ENCODE data around the gene TRMT61B. TPM values are rescaled to one million over a fixed set of nuclear protein-coding genes. Genes with fewer than 3 reads are reported as not detected.

The TRMT61B gene
- total and polyA plus RNA-seq, 2 donors from 2014 or later, result 14.4 to 18.4 TPM

DNA sequence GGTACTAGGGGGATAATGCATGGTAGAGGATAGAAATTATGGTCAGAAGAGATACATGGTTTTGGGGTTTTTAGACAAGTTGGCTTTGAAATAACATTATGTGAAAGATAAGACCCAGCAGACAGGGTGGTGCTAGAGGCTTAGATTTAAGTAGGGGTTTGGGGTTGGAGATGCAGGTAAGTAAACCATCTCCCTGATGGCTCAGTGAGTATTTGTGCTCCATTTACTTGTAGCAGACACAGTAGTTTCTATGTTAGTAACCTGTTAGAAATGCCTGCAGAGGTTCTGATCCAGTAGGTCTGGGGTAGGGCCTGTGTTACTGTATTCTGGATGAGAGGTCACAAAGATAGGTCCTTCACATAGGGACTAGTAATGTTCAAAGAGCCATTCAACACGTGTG, 38.1 kb upstream of the TRMT61B start:
- no peak overlapping the region for H3K4me3 ChIP-seq (ENCODE audit: low read length in 3 of 3)
- no peaks in the 10 kb centered on the region for H3K27me3 ChIP-seq (ENCODE audit: control insufficient read depth, insufficient read depth, low read length)
- TF ChIP-seq, protein P1, sequence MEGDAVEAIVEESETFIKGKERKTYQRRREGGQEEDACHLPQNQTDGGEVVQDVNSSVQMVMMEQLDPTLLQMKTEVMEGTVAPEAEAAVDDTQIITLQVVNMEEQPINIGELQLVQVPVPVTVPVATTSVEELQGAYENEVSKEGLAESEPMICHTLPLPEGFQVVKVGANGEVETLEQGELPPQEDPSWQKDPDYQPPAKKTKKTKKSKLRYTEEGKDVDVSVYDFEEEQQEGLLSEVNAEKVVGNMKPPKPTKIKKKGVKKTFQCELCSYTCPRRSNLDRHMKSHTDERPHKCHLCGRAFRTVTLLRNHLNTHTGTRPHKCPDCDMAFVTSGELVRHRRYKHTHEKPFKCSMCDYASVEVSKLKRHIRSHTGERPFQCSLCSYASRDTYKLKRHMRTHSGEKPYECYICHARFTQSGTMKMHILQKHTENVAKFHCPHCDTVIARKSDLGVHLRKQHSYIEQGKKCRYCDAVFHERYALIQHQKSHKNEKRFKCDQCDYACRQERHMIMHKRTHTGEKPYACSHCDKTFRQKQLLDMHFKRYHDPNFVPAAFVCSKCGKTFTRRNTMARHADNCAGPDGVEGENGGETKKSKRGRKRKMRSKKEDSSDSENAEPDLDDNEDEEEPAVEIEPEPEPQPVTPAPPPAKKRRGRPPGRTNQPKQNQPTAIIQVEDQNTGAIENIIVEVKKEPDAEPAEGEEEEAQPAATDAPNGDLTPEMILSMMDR (IDR thresholded peaks at IDR 0.05; ENCODE audit: borderline replicate concordance, extremely low read depth, insufficient read depth), result no peak
- H3K9ac ChIP-seq (ENCODE audit: low read length in 3 of 3), result no peak overlapping the region
- no peaks in the 10 kb centered on the region for H3K9me3 ChIP-seq (ENCODE audit: control insufficient read depth in 2 of 3, insufficient read depth in 1 of 3, low read length in 3 of 3)
- no peaks in the 10 kb centered on the region for H3K4me1 ChIP-seq (ENCODE audit: control insufficient read depth in 2 of 3, insufficient read depth in 2 of 3, low read depth in 1 of 3, low read length in 3 of 3)
- DNase-seq, result no peak
- no peak for FAIRE-seq
- no peak overlapping the region for H3K27ac ChIP-seq (ENCODE audit: low read depth in 2 of 2, low read length in 2 of 2)
- intact Hi-C loops (cut with DNase I), result no loop called here
- H3K36me3 ChIP-seq (ENCODE audit: control insufficient read depth in 2 of 3, insufficient read depth in 3 of 3, low read length in 3 of 3), result peaks cover 5 to 41% (median 11%) of the 10 kb centered on the region in 3 donors

DNA sequence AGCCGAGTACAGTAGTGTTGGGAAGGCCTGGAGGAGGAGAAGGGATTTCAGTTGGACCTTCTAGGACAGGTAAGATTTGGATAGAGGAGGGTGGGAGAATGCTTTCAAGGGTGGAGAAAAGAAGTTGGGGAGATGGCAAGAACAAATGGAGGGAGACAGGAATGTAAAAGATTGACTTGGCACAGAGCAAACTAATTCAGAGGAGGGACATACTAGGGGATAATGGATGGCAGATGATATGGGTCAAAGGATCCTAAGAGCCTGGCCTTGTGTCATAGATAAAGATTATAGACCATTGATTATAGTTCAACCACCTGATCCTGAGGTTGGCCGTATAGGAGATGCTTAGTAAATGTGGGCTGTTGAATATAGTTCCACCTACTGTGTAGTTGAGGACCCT, 36.7 kb upstream of the TRMT61B start:
- intact Hi-C loops (cut with DNase I), result no loop called here
- FAIRE-seq, result no peak
- H3K36me3 ChIP-seq (ENCODE audit: control insufficient read depth in 2 of 3, insufficient read depth in 3 of 3, low read length in 3 of 3), result peaks cover 5 to 40% (median 13%) of the 10 kb centered on the region in 3 donors

DNA sequence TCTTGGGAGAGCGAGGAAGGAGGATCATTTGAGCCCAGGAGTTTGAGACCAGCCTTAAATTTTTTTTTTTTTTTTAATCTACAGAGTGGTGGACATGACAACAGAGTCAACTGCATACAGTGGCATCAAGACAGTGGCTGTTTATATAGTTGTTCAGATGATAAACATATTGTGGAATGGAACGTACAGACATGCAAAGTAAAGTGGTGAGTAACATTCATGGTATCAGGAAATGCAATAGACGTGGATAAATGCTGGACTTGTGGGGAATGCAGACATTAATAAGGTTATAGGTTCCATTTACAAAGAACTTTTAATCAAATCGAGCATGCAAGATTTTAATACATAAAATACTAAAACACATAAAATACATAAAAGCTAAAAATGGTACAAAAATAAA, 36.3 kb upstream of the TRMT61B start:
- peaks cover 5 to 37% (median 13%) of the 10 kb centered on the region in 3 donors for H3K36me3 ChIP-seq (ENCODE audit: control insufficient read depth in 2 of 3, insufficient read depth in 3 of 3, low read length in 3 of 3)

More for the DNA sequence above, 36.7 kb upstream of the TRMT61B start:
- DNase-seq, result no peak
- Histone ChIP-seq H3K4me1 (ENCODE audit: control insufficient read depth in 2 of 3, insufficient read depth in 2 of 3, low read depth in 1 of 3, low read length in 3 of 3) (no peaks in the 10 kb centered on the region), H3K27ac (ENCODE audit: low read depth in 2 of 2, low read length in 2 of 2) (no peak overlapping the region), H3K4me3 (ENCODE audit: low read length in 3 of 3) (no peak overlapping the region), H3K9me3 (ENCODE audit: control insufficient read depth in 2 of 3, insufficient read depth in 1 of 3, low read length in 3 of 3) (no peaks in the 10 kb centered on the region), H3K27me3 (ENCODE audit: control insufficient read depth, insufficient read depth, low read length) (no peaks in the 10 kb centered on the region), H3K9ac (ENCODE audit: low read length in 3 of 3) (no peak overlapping the region)
- TF ChIP-seq, protein P1 (IDR thresholded peaks at IDR 0.05; ENCODE audit: borderline replicate concordance, extremely low read depth, insufficient read depth), result no peak

More for the DNA sequence above, 36.3 kb upstream of the TRMT61B start:
- DNase-seq, result no peak
- intact Hi-C loops (cut with DNase I), result no loop called here
- no peak for FAIRE-seq
- no peaks in the 10 kb centered on the region for H3K4me1 ChIP-seq (ENCODE audit: control insufficient read depth in 2 of 3, insufficient read depth in 2 of 3, low read depth in 1 of 3, low read length in 3 of 3)
- TF ChIP-seq, protein P1 (IDR thresholded peaks at IDR 0.05; ENCODE audit: borderline replicate concordance, extremely low read depth, insufficient read depth), result no peak
- H3K27me3 ChIP-seq (ENCODE audit: control insufficient read depth, insufficient read depth, low read length), result no peaks in the 10 kb centered on the region
- H3K9me3 ChIP-seq (ENCODE audit: control insufficient read depth in 2 of 3, insufficient read depth in 1 of 3, low read length in 3 of 3), result no peaks in the 10 kb centered on the region
- H3K4me3 ChIP-seq (ENCODE audit: low read length in 3 of 3), result no peak overlapping the region
- no peak overlapping the region for H3K9ac ChIP-seq (ENCODE audit: low read length in 3 of 3)
- no peak overlapping the region for H3K27ac ChIP-seq (ENCODE audit: low read depth in 2 of 2, low read length in 2 of 2)

Measured in kidney (tissue), 14 donors.